WERI-Rb-1 (cell line): ENCODE data around the gene BRD3OS.

ENCODE experiments used
- DNase-seq: peaks from one replicate; pipeline ENCODE4 v3.0.0-alpha.2; 2020
- H3K27ac ChIP-seq: fragments of 250-450 bp; sonication (Bioruptor Pico); 2 replicates; pipeline ENCODE4 v1.5.1; 2020; ENCODE audit warnings: mild to moderate bottlenecking, moderate library complexity
- H3K27me3 ChIP-seq: fragments of 250-450 bp; sonication (Bioruptor Pico); 2 replicates; pipeline ENCODE4 v1.5.1; 2021; ENCODE audit warnings: mild to moderate bottlenecking, low read depth, moderate library complexity; ENCODE audit not compliant: insufficient read depth, severe bottlenecking
- H3K36me3 ChIP-seq: fragments of 250-450 bp; sonication (Bioruptor Pico); 2 replicates; pipeline ENCODE4 v1.5.1; 2020; ENCODE audit warnings: mild to moderate bottlenecking, moderate library complexity
- H3K4me3 ChIP-seq: 2 replicates; pipeline ENCODE4 v1.5.1; 2011; ENCODE audit warnings: low read depth, mild to moderate bottlenecking, control low read depth, low read length
- H3K9me3 ChIP-seq: fragments of 250-450 bp; sonication (Bioruptor Pico); 2 replicates; pipeline ENCODE4 v1.5.1; 2021; ENCODE audit warnings: mild to moderate bottlenecking, moderate library complexity; ENCODE audit not compliant: severe bottlenecking
- TF ChIP-seq, protein P1 (sequence below): IDR thresholded peaks from 2 replicates; pipeline ENCODE4 v1.5.1; 2011; ENCODE audit warnings: low read depth, mild to moderate bottlenecking, control low read depth, inconsistent platforms, low read length

The BRD3OS gene

DNA sequence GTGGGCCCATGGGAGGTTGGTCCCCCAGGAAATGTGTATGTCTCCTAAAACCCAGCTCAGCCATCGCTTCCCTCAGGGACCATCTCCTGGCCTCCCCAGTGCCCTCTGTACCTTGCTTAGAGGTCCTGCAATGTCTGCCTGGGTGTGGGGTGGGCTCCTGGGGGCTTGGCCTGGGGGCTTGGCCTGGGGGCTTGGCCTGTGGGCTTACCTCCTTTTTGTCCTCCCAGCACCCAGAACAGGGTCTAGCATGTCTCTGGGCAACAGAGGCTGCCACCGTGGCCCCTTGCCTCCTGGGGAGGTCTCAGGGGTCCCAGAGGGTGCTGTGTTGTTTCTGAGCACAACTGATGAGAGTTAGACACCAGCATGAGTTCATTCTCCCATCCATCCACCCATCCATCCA is 22.5 kb upstream of the BRD3OS start:
- Histone ChIP-seq H3K4me3 (no peak overlapping the region), H3K27me3 (no peaks in the 10 kb centered on the region), H3K9me3 (no peaks in the 10 kb centered on the region), H3K36me3 (no peaks in the 10 kb centered on the region), H3K27ac (no peak overlapping the region)
- no peak for DNase-seq
- TF ChIP-seq, protein P1, sequence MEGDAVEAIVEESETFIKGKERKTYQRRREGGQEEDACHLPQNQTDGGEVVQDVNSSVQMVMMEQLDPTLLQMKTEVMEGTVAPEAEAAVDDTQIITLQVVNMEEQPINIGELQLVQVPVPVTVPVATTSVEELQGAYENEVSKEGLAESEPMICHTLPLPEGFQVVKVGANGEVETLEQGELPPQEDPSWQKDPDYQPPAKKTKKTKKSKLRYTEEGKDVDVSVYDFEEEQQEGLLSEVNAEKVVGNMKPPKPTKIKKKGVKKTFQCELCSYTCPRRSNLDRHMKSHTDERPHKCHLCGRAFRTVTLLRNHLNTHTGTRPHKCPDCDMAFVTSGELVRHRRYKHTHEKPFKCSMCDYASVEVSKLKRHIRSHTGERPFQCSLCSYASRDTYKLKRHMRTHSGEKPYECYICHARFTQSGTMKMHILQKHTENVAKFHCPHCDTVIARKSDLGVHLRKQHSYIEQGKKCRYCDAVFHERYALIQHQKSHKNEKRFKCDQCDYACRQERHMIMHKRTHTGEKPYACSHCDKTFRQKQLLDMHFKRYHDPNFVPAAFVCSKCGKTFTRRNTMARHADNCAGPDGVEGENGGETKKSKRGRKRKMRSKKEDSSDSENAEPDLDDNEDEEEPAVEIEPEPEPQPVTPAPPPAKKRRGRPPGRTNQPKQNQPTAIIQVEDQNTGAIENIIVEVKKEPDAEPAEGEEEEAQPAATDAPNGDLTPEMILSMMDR = no peak

DNA sequence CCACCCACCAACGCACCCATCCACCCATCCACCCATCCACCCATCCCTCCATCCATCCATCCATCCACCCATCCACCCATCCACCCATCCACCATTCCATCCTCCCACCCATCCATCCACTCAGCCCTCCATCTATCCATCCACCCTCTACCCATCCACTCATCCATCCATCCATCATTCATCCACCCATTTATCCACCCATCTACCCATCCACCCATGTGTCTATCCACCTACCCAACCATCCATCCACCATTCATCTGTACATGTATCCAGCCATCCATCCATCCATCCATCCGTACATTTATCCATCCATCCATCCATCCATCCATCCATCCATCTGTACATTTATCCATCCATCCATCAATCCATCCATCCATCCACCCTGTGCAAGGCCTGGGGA is 22.0 kb upstream of the BRD3OS start:
- Histone ChIP-seq H3K27ac (no peak overlapping the region), H3K4me3 (no peak overlapping the region), H3K9me3 (no peaks in the 10 kb centered on the region), H3K36me3 (no peaks in the 10 kb centered on the region), H3K27me3 (no peaks in the 10 kb centered on the region)
- TF ChIP-seq, protein P1 = no peak
- DNase-seq = no peak

DNA sequence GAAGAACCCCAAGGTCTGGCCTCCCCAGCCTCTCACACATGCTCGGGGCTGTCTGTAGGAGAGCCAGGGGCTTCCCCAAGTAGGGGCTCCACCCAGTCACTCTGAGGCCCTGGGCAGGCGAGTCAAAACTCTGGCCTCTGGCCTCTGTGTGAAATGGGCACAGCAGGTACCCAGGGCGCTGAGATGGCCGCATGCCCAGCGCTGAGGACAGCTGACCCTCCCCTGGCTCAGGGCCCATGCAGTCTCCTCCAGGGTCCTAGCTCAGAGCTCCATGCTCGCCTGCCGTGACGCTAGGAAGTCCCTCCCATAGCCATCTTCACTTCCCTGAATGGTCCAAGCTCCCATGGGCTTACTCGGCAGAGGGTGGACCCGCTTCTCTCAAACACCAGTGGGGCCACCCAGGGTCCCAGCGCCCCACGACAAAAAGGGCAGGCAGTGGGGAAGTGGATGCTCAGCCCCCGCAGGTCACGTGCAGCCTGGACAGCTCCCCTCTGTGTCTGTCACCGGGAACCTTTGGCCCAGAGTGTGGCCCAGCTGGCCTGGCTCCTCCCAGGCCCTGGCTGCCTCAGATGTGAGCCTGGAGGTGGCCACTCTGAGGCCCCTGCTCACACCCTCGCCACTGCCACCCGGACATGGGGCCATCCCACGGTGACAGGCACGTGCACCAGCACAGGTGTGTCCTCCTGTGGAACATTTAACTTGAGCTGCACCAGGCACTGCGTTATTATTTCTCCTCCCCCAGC is 21.0 kb upstream of the BRD3OS start:
- no peaks in the 10 kb centered on the region for H3K27me3 ChIP-seq
- no peak for DNase-seq
- H3K36me3 ChIP-seq = no peaks in the 10 kb centered on the region
- H3K4me3 ChIP-seq = no peak overlapping the region
- no peaks in the 10 kb centered on the region for H3K9me3 ChIP-seq
- no peak overlapping the region for H3K27ac ChIP-seq
- TF ChIP-seq, protein P1 = no peak

DNA sequence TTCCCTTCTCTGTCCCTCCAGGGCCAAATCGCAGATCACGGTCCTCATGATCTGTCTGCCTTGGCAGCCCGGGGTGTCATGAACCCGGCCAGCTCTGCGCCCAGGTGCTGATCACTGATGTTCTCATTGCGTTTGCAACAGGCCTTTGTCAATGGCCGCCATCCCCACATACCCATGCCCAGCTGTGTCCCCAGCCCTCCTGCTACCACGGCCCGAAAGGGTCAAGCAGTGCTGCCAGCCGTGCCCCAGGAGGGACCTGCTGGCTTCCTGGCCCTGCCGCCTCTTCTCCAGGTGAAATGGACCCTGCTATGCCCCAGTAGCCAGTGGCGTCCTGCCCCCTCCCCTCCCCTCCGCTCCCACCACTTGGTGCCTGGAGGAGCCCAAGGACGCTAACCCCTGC is 20.4 kb upstream of the BRD3OS start:
- Histone ChIP-seq H3K27me3 (no peaks in the 10 kb centered on the region), H3K9me3 (no peaks in the 10 kb centered on the region), H3K27ac (no peak overlapping the region), H3K36me3 (no peaks in the 10 kb centered on the region), H3K4me3 (no peak overlapping the region)
- TF ChIP-seq, protein P1 = no peak
- DNase-seq = no peak

DNA sequence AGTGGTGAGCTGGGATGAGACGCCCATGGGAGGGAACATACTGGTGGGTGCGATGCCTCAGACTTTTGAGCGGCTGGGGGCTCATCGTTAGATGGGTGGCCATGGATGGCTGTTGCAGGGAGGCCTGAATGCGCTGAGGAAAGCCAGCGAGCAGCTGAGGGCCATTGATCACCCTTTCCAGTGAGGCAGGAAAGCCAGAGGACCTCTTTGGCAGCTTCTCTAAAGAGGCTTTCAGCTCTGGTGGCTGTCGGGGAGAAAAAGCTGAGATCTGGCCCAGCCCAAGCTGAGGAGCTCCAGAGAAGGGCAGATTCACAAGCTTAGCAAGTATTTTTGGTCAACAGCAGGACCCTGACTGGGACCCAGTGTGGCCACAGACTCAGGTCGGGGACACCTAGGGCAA is 19.9 kb upstream of the BRD3OS start:
- no peak overlapping the region for H3K4me3 ChIP-seq
- TF ChIP-seq, protein P1 = no peak
- no peak for DNase-seq
- no peaks in the 10 kb centered on the region for H3K27me3 ChIP-seq
- H3K27ac ChIP-seq = no peak overlapping the region
- no peaks in the 10 kb centered on the region for H3K36me3 ChIP-seq
- no peaks in the 10 kb centered on the region for H3K9me3 ChIP-seq

DNA sequence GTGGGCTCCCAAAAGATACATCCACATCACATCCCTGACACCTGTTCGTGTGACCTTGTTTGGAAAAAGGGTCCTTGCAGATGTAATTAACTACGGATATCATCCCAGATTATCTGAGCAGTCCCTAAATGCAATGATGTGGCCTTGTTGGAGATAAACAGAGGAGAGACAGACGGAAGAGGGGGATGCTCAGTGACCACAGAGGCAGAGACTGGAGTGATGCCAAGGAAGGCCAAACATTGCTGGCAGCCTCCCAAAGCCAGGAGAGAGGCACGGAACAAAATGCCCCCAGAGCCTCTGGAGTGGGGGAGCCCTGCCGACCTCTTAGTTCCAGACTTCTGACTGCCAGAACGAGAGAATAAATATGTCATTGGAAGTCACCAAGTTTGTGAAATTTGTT is 18.1 kb upstream of the BRD3OS start:
- peaks cover 8% of the 10 kb centered on the region for H3K9me3 ChIP-seq
- TF ChIP-seq, protein P1 = no peak
- DNase-seq = no peak

More for the DNA sequence above, 18.1 kb upstream of the BRD3OS start:
- Histone ChIP-seq H3K27me3 (no peaks in the 10 kb centered on the region), H3K27ac (no peak overlapping the region), H3K36me3 (no peaks in the 10 kb centered on the region), H3K4me3 (no peak overlapping the region)
